Activated CD4-positive, alpha-beta T cell treated with anti-CD3 and anti-CD28 coated beads, Interleukin-2, amount 10 ng/mL, durations not matched to agents 7 days and 5 days (primary cell): ENCODE measurements around the gene ASTN2. TPM values are rescaled to one million over a fixed set of nuclear protein-coding genes. Genes with fewer than 3 reads are reported as not detected.

ENCODE experiments used
- CTCF ChIA-PET: fragments of 350-600 bp; sonication (Branson Sonifier 250); formaldehyde crosslinking; loops from one replicate; lab custom pipeline; 2021; ENCODE audit warnings: antibody characterized with exemption; lab: Charles Lee
- POLR2A ChIA-PET: fragments of 350-600 bp; sonication (Branson Sonifier 250); formaldehyde crosslinking; loops from one replicate; lab custom pipeline; 2021; ENCODE audit warnings: antibody characterized with exemption; lab: Charles Lee
- DNase-seq: peaks from one replicate; pipeline ENCODE4 v3.0.0-alpha.2; 2020
- H3K27ac Mint-ChIP-seq: one replicate; pipeline ENCODE4 v1.8.0; 2021; ENCODE audit warnings: mild to moderate bottlenecking, moderate library complexity, mixed read lengths
- H3K27me3 Mint-ChIP-seq: one replicate; pipeline ENCODE4 v1.8.0; 2021; ENCODE audit warnings: mixed read lengths
- H3K36me3 Mint-ChIP-seq: one replicate; pipeline ENCODE4 v1.8.0; 2021; ENCODE audit warnings: low read depth, mixed read lengths
- H3K4me1 Mint-ChIP-seq: one replicate; pipeline ENCODE4 v1.8.0; 2021; ENCODE audit warnings: mixed read lengths
- H3K4me3 Mint-ChIP-seq: one replicate; pipeline ENCODE4 v1.8.0; 2021; ENCODE audit warnings: mild to moderate bottlenecking, moderate library complexity, mixed read lengths
- H3K9me3 Mint-ChIP-seq: one replicate; pipeline ENCODE4 v1.8.0; 2021; ENCODE audit warnings: mixed read lengths
- total RNA-seq, 2 experiments: library from RNA; stranded (reverse); gene quantifications; one replicate each; pipeline ENCODE4 v1.2.3, GENCODE V29; 2021

Gene ASTN2
- total RNA-seq, 2 experiments from 2014 or later, result 3.2 to 4.1 TPM

DNA sequence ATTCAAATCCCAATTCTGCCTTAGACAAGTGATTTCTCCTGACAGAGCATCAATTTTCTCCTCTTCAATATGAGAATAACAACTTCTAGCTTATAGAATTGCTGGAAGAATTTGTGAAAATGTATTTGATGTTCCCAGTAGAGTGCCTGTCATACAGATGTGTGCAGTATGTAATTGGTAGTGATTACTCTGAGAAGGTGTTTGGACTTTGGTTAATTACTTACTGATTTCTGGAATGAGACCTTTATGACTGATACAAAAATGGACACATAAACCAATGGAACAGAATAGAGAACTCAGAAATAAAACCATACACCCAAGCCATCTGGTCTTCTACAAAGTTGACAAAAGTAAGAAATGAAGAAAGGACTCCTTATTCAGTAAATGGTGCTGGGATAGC, 829.7 kb downstream of the ASTN2 start:
- CTCF ChIA-PET, result no interaction called here
- no peak for DNase-seq
- Mint-ChIP-seq H3K9me3 (peaks cover 7% of the 10 kb centered on the region), H3K4me3 (no peak overlapping the region), H3K27me3 (no peaks in the 10 kb centered on the region), H3K36me3 (no peaks in the 10 kb centered on the region), H3K4me1 (no peaks in the 10 kb centered on the region), H3K27ac (no peak overlapping the region)
- POLR2A ChIA-PET, result no interaction called here

- Mint-ChIP-seq H3K27me3 (no peaks in the 10 kb centered on the region), H3K9me3 (no peaks in the 10 kb centered on the region), H3K27ac (no peak overlapping the region), H3K4me3 (no peak overlapping the region), H3K4me1 (no peaks in the 10 kb centered on the region), H3K36me3 (no peaks in the 10 kb centered on the region)
- ChIA-PET CTCF (no interaction called here), POLR2A (no interaction called here)
- no peak for DNase-seq
These were observed 834.0 kb downstream of the ASTN2 start for GRCh38 chr9:116580853-116581252.

DNA sequence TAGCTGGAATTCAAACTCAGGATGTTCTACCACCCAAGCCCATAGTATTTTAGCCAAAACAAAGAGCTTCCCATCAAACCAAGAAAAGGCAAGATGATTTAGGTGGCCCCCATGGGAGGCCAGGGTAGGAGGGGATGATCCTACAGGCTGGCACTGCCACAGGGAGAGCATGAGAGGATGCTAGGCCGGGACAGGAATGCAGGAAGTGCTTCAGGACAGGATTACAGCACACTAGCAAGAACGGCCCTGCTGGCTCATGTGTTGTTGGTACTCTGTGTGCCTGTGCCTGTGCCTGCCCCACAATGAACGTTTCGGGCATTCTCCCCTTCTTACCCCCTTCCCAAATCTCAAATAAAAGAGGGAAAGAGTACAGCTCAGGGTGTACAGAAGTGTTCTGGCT, 838.5 kb downstream of the ASTN2 start:
- Mint-ChIP-seq H3K36me3 (no peaks in the 10 kb centered on the region), H3K27ac (no peak overlapping the region), H3K4me3 (no peak overlapping the region), H3K9me3 (no peaks in the 10 kb centered on the region), H3K27me3 (no peaks in the 10 kb centered on the region), H3K4me1 (no peaks in the 10 kb centered on the region)
- ChIA-PET POLR2A (no interaction called here), CTCF (no interaction called here)
- DNase-seq, result no peak

- Mint-ChIP-seq H3K27ac (no peak overlapping the region), H3K27me3 (no peaks in the 10 kb centered on the region), H3K4me3 (no peak overlapping the region), H3K4me1 (no peaks in the 10 kb centered on the region), H3K36me3 (no peaks in the 10 kb centered on the region), H3K9me3 (no peaks in the 10 kb centered on the region)
- POLR2A ChIA-PET, result no interaction called here
- no peak for DNase-seq
- CTCF ChIA-PET, result no interaction called here
These were observed 840.7 kb downstream of the ASTN2 start for GRCh38 chr9:116574027-116574679.

- H3K27me3 Mint-ChIP-seq, result no peaks in the 10 kb centered on the region
- DNase-seq, result peak; percentile 15
- CTCF ChIA-PET, result interaction anchor here (1.1 kb wide), 2 partner anchors 17 to 20 kb away, joined by 3 read pairs; no protein-coding TSS in a partner anchor
- POLR2A ChIA-PET, result no interaction called here
- no peak overlapping the region for H3K4me3 Mint-ChIP-seq
- no peaks in the 10 kb centered on the region for H3K9me3 Mint-ChIP-seq
- H3K27ac Mint-ChIP-seq, result no peak overlapping the region
- no peaks in the 10 kb centered on the region for H3K4me1 Mint-ChIP-seq
- no peaks in the 10 kb centered on the region for H3K36me3 Mint-ChIP-seq
These were observed 842.6 kb downstream of the ASTN2 start for GRCh38 chr9:116572095-116572748.

- Mint-ChIP-seq H3K36me3 (no peaks in the 10 kb centered on the region), H3K27ac (no peak overlapping the region), H3K4me1 (no peaks in the 10 kb centered on the region), H3K4me3 (no peak overlapping the region), H3K27me3 (no peaks in the 10 kb centered on the region), H3K9me3 (no peaks in the 10 kb centered on the region)
- CTCF ChIA-PET, result no interaction called here
- no peak for DNase-seq
- POLR2A ChIA-PET, result no interaction called here
These were observed 845.7 kb downstream of the ASTN2 start for GRCh38 chr9:116569111-116569510.

DNA sequence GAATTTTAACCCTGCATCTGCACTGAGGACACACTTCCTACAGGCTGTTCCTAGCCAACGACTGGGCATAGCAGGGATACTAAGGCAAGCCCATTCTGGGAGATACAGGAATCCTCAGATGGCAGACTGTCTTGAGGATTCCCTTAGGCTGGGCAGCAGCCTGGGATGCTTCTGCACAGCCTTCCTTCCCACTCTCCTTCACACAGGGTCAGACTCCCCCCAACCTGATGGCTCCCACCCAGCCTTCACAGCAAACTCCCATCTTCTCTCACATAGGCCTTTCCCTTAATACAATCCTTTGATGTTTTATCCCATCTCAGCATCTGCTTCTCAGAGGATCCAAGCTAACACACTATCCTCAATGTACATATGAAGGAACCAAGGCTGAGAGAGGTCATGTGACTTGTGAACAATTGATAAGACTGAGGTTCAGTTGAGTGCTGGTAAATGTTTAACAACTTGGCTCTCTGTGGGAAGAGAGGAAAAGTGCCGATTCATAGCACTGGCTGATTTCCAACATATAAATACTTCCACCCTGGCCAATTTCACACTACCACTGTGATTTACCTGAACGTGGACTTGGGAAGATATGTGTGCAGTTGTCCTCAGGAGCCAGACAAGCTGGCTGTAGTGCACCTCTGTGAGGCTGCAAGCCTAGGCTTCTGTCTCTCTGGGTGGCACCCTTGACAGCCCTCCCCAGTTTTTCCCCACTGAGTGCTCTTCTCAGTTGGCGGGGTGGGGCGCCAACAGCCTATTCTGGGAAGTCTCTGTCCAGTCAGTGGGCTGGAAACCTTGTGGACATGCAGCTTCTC, 848.0 kb downstream of the ASTN2 start:
- CTCF ChIA-PET, result no interaction called here
- Mint-ChIP-seq H3K27me3 (no peaks in the 10 kb centered on the region), H3K36me3 (no peaks in the 10 kb centered on the region), H3K4me1 (no peaks in the 10 kb centered on the region), H3K4me3 (no peak overlapping the region), H3K27ac (no peak overlapping the region), H3K9me3 (no peaks in the 10 kb centered on the region)
- DNase-seq, result no peak
- POLR2A ChIA-PET, result no interaction called here

- Mint-ChIP-seq H3K9me3 (no peaks in the 10 kb centered on the region), H3K27ac (no peak overlapping the region), H3K4me3 (no peak overlapping the region), H3K27me3 (no peaks in the 10 kb centered on the region), H3K4me1 (no peaks in the 10 kb centered on the region), H3K36me3 (no peaks in the 10 kb centered on the region)
- no peak for DNase-seq
- POLR2A ChIA-PET, result no interaction called here
- CTCF ChIA-PET, result no interaction called here
These were observed 848.9 kb downstream of the ASTN2 start for GRCh38 chr9:116565986-116566385.

GRCh38 chr9:116564266-116564793, 850.5 kb downstream of the ASTN2 start:
- no peak overlapping the region for H3K4me3 Mint-ChIP-seq

GRCh38 chr9:116558818-116559540, 855.9 kb downstream of the ASTN2 start:
- DNase-seq, result no peak
- H3K27ac Mint-ChIP-seq, result no peak overlapping the region
- CTCF ChIA-PET, result no interaction called here
- no peak overlapping the region for H3K4me3 Mint-ChIP-seq
- H3K27me3 Mint-ChIP-seq, result no peaks in the 10 kb centered on the region
- POLR2A ChIA-PET, result no interaction called here
- no peaks in the 10 kb centered on the region for H3K36me3 Mint-ChIP-seq
- no peaks in the 10 kb centered on the region for H3K9me3 Mint-ChIP-seq
- no peaks in the 10 kb centered on the region for H3K4me1 Mint-ChIP-seq

More at GRCh38 chr9:116564266-116564793, 850.5 kb downstream of the ASTN2 start:
- H3K4me1 Mint-ChIP-seq, result no peaks in the 10 kb centered on the region
- H3K27ac Mint-ChIP-seq, result no peak overlapping the region
- POLR2A ChIA-PET, result no interaction called here
- no peaks in the 10 kb centered on the region for H3K36me3 Mint-ChIP-seq
- CTCF ChIA-PET, result interaction anchor here (0.6 kb wide), 1 partner anchor 8 kb away, joined by 4 read pairs; no protein-coding TSS in a partner anchor
- H3K9me3 Mint-ChIP-seq, result no peaks in the 10 kb centered on the region
- no peaks in the 10 kb centered on the region for H3K27me3 Mint-ChIP-seq
- no peak for DNase-seq

DNA sequence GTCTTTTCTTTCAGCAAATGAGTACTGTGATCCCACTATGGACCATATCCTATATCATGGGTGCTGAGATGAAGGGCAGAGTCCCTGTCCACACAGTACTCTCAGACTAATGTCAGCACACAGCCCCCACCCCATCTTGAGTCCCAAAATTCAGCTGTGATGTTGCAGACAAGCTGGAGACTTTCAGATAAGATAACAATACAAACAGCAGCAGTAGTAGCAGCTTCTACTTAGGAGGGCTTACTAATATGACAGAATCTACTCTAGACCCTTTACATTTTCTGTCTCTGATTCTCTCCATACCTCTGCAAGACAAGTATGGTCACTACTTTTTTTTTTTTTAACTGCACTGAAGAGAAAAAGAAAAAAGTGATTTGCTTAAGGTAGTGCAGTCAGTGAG, 856.8 kb downstream of the ASTN2 start:
- H3K4me3 Mint-ChIP-seq, result no peak overlapping the region
- no peak overlapping the region for H3K27ac Mint-ChIP-seq
- DNase-seq, result no peak
- POLR2A ChIA-PET, result no interaction called here
- CTCF ChIA-PET, result no interaction called here
- H3K9me3 Mint-ChIP-seq, result no peaks in the 10 kb centered on the region
- no peaks in the 10 kb centered on the region for H3K4me1 Mint-ChIP-seq
- H3K27me3 Mint-ChIP-seq, result no peaks in the 10 kb centered on the region
- no peaks in the 10 kb centered on the region for H3K36me3 Mint-ChIP-seq

- no peaks in the 10 kb centered on the region for H3K4me1 Mint-ChIP-seq
- no peak overlapping the region for H3K27ac Mint-ChIP-seq
- H3K9me3 Mint-ChIP-seq, result no peaks in the 10 kb centered on the region
- ChIA-PET CTCF (interaction anchor here (0.9 to 1.0 kb wide), 2 partner anchors 9 to 16 kb away, joined by 3 to 4 read pairs; no protein-coding TSS in a partner anchor), POLR2A (no interaction called here)
- no peaks in the 10 kb centered on the region for H3K36me3 Mint-ChIP-seq
- DNase-seq, result no peak
- H3K27me3 Mint-ChIP-seq, result no peaks in the 10 kb centered on the region
- H3K4me3 Mint-ChIP-seq, result no peak overlapping the region
These were observed 859.2 kb downstream of the ASTN2 start for GRCh38 chr9:116555556-116556155.
